ENCODE data around the gene TRAP1. TPM values are rescaled to one million over a fixed set of nuclear protein-coding genes. Genes with fewer than 3 reads are reported as not detected.

Gene TRAP1
- total RNA-seq, 1 donor from 2014 or later, result 85.9 TPM

GRCh38 chr16:3618769-3619141, 98.6 kb downstream of the TRAP1 start:
- DNase-seq (ENCODE audit: low spot score), result peak; percentile 3

- peak; percentile 49 for DNase-seq (ENCODE audit: low spot score)
Measured at GRCh38 chr16:3612510-3613466, 104.5 kb downstream of the TRAP1 start.

- DNase-seq (ENCODE audit: low spot score), result peak; percentile 97
Measured at GRCh38 chr16:3611146-3611975, 106.0 kb downstream of the TRAP1 start, which contains the start of gene SLX4. Gene SLX4 (minus strand): TSS chr16:3611606. CDS start chr16:3608964, 2,642 bp downstream.

GRCh38 chr16:3610698-3611145, 106.6 kb downstream of the TRAP1 start:
- DNase-seq (ENCODE audit: low spot score), result no peak

- peak; percentile 4 for DNase-seq (ENCODE audit: low spot score)
Measured at GRCh38 chr16:3609895-3610697, 107.2 kb downstream of the TRAP1 start.

- peak; percentile 51 for DNase-seq (ENCODE audit: low spot score)
Measured at GRCh38 chr16:3608976-3609375, 108.3 kb downstream of the TRAP1 start.

- DNase-seq (ENCODE audit: low spot score), result no peak
Measured at GRCh38 chr16:3608069-3608468, 109.3 kb downstream of the TRAP1 start.

Other genes starting within 250 kb of the TRAP1 start
- not detected for gene C16orf90, start 222.0 kb downstream of the TRAP1 start, total RNA-seq
- 20.0 TPM for gene CLUAP1, start 216.5 kb downstream of the TRAP1 start, total RNA-seq
- gene NLRC3, start 140.1 kb downstream of the TRAP1 start, total RNA-seq, result 1.2 TPM
- 4.4 TPM for gene SLX4, start 105.9 kb downstream of the TRAP1 start, total RNA-seq
- gene DNASE1, start 62.8 kb downstream of the TRAP1 start, total RNA-seq, result 4.3 TPM
- gene CREBBP, start 163.2 kb upstream of the TRAP1 start, total RNA-seq, result 67.0 TPM

All from mesenteric fat pad (tissue), 1 donor.